Aorta (tissue), 4 donors: Measurements from ENCODE around the gene INPP4A. TPM values are rescaled to one million over a fixed set of nuclear protein-coding genes. Genes with fewer than 3 reads are reported as not detected.

Experiments
- polyA plus RNA-seq, 2 donors: library from polyadenylated mRNA; stranded (reverse); fragments of 200-250 nt; gene quantifications; one replicate each; pipeline ENCODE4 v1.2.3, GENCODE V29; 2013
- total RNA-seq, 2 donors: library from RNA; stranded (reverse); fragmentation: NEBNext Ultra II Directional; extraction: Animal tissue kit (Norgen Biotek cat#: 25700); gene quantifications; one replicate each; pipeline ENCODE4 v1.2.1, GENCODE V29; 2021
- donor health status: healthy with polysubstance abuse.
- donor health status: Bipolar disorder and iron deficiency.
- donor health status: DM: no; HTN: no; CAD: no.
- donor health status: DM: yes; HTN: yes; CAD: no.

Gene INPP4A
- total and polyA plus RNA-seq, 4 donors, result 2.9 to 43.4 (median 21.4) TPM

Other genes with a start within 250 kb of the INPP4A start
- not detected for gene CNGA3, start 98.4 kb upstream of the INPP4A start, total RNA-seq
- gene CNGA3, start 98.4 kb upstream of the INPP4A start, polyA plus RNA-seq, result not detected
- gene COA5, start 163.7 kb downstream of the INPP4A start, total RNA-seq, result 10 to 100 TPM; 18.1 to 31.1 TPM
- 10 to 100 TPM; 43.5 to 60.3 TPM for gene COA5, start 163.7 kb downstream of the INPP4A start, polyA plus RNA-seq
- 10 to 100 TPM; 33.7 to 39.6 TPM for gene UNC50, start 163.7 kb downstream of the INPP4A start, total RNA-seq
- 10 to 100 TPM; 39.7 to 62.5 TPM for gene UNC50, start 163.7 kb downstream of the INPP4A start, polyA plus RNA-seq